Naive thymus-derived CD4-positive, alpha-beta T cell (primary cell): Measurements from ENCODE around the gene F10. TPM values are rescaled to one million over a fixed set of nuclear protein-coding genes. Genes with fewer than 3 reads are reported as not detected.

Experiments used
- ATAC-seq: fragments of 150-1000 bp; cut with Tn5 transposase; 2 replicates; pipeline ENCODE4 v1.10.0; 2021; ENCODE audit warnings: mild to moderate bottlenecking, moderate library complexity
- CTCF ChIA-PET: fragments of 350-600 bp; sonication (Branson Sonifier 250); formaldehyde crosslinking; loops from one replicate; lab custom pipeline; 2021; ENCODE audit warnings: antibody characterized with exemption; lab: Charles Lee
- POLR2A ChIA-PET: fragments of 350-600 bp; sonication (Branson Sonifier 250); formaldehyde crosslinking; loops from one replicate; lab custom pipeline; 2021; ENCODE audit warnings: antibody characterized with exemption, inconsistent platforms; lab: Charles Lee
- DNase-seq, 9 donors: peaks; one replicate each; pipeline versions ENCODE4 v3.0.0 to v3.0.0-alpha.2; 2020 to 2022; ENCODE audit warnings: mixed read lengths in 1 of 9
- H3K27ac ChIP-seq: one replicate; pipeline ENCODE4 v1.7.0; 2013; ENCODE audit warnings: mild to moderate bottlenecking, low read depth, low read length, moderate library complexity
- H3K27me3 ChIP-seq, 2 donors: one replicate each; pipeline ENCODE4 v1.7.0; 2013; ENCODE audit warnings: low read length in 2 of 2, mild to moderate bottlenecking in 2 of 2, moderate library complexity in 2 of 2; ENCODE audit not compliant: control insufficient read depth in 2 of 2, insufficient read depth in 2 of 2
- H3K36me3 ChIP-seq, 3 experiments: 1 replicate in 2 of 3; 2 replicates in 1 of 3; pipeline ENCODE4 v1.7.0; 2013; ENCODE audit warnings: low read length in 3 of 3, mild to moderate bottlenecking in 3 of 3, moderate library complexity in 1 of 3; ENCODE audit not compliant: insufficient read depth in 3 of 3, control insufficient read depth in 2 of 3
- H3K4me1 ChIP-seq, 2 donors: one replicate each; pipeline ENCODE4 v1.7.0; 2013; ENCODE audit warnings: low read length in 2 of 2, mild to moderate bottlenecking in 2 of 2, moderate library complexity in 1 of 2; ENCODE audit not compliant: control insufficient read depth in 2 of 2, insufficient read depth in 2 of 2
- H3K4me3 ChIP-seq: 2 replicates; pipeline ENCODE4 v1.7.0; 2013; ENCODE audit warnings: mild to moderate bottlenecking, low read length
- H3K9me3 ChIP-seq, 3 experiments: 1 replicate in 2 of 3; 2 replicates in 1 of 3; pipeline ENCODE4 v1.7.0; 2013; ENCODE audit warnings: low read length in 3 of 3; ENCODE audit not compliant: control insufficient read depth in 2 of 3
- H3K27ac Mint-ChIP-seq, 9 donors: one replicate each; pipeline ENCODE4 v1.8.0; 2020 to 2022; ENCODE audit warnings: mixed read lengths in 9 of 9, mild to moderate bottlenecking in 8 of 9, moderate library complexity in 5 of 9, inconsistent platforms in 2 of 9
- H3K27me3 Mint-ChIP-seq, 5 donors: one replicate each; pipeline ENCODE4 v1.8.0; 2021 to 2022; ENCODE audit warnings: mixed read lengths in 5 of 5, mild to moderate bottlenecking in 1 of 5
- H3K36me3 Mint-ChIP-seq, 5 donors: one replicate each; pipeline ENCODE4 v1.8.0; 2020 to 2022; ENCODE audit warnings: mixed read lengths in 5 of 5, mild to moderate bottlenecking in 3 of 5, inconsistent platforms in 1 of 5
- H3K4me1 Mint-ChIP-seq, 7 donors: one replicate each; pipeline ENCODE4 v1.8.0; 2020 to 2022; ENCODE audit warnings: mixed read lengths in 7 of 7, mild to moderate bottlenecking in 3 of 7, inconsistent platforms in 1 of 7
- H3K4me3 Mint-ChIP-seq, 10 donors: one replicate each; pipeline ENCODE4 v1.8.0; 2020 to 2022; ENCODE audit warnings: mild to moderate bottlenecking in 10 of 10, mixed read lengths in 10 of 10, moderate library complexity in 6 of 10, inconsistent platforms in 2 of 10
- H3K9me3 Mint-ChIP-seq, 11 donors: one replicate each; pipeline ENCODE4 v1.8.0; 2020 to 2022; ENCODE audit warnings: mixed read lengths in 11 of 11, mild to moderate bottlenecking in 4 of 11, inconsistent platforms in 1 of 11, moderate library complexity in 1 of 11
- intact Hi-C, 2 donors: fragments of 100-400 bp; cut with micrococcal nuclease; formaldehyde crosslinking; loops; one replicate each; pipeline ENCODE4 v1.15.1; 2023
- polyA plus RNA-seq, 2 donors: library from polyadenylated mRNA; unstranded; fragments of 300-500 nt; fragmentation: Illumina TruSeq; gene quantifications; one replicate each; pipeline ENCODE4 v1.2.3, GENCODE V29; 2021
- total RNA-seq, 6 experiments: library from RNA in 5 of 6; stranded (reverse) in 5 of 6; gene quantifications; 1 replicate in 5 of 6; 2 replicates in 1 of 6; pipeline ENCODE4 v1.2.3 and lab custom pipeline; 2021 to 2026

The F10 gene
- total and polyA plus RNA-seq, 7 experiments from 2014 or later: not detected

DNA sequence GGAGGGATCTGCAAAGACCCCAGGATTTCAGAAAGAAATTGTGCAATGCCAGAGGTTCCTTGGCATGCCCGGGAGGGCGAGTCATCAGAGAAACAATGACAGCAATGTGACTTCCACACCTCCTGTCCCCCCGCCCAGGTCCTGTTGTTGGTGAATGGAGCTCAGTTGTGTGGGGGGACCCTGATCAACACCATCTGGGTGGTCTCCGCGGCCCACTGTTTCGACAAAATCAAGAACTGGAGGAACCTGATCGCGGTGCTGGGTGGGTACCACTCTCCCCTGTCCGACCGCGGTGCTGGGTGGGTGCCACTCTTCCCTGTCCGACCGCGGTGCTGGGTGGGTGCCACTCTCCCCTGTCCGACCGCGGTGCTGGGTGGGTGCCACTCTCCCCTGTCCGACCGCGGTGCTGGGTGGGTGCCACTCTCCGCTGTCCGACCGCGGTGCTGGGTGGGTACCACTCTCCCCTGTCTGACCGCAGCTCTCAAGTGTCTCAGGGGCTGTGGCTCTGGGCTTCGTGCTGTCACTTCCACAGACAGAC, 5.2 kb upstream of the F10 start:
- ChIA-PET POLR2A (no interaction called here), CTCF (no interaction called here)
- peaks cover 0 to 3% of the 10 kb centered on the region in 2 donors for H3K4me1 ChIP-seq
- intact Hi-C loops: no loop called here
- no peaks in the 10 kb centered on the region for H3K4me1 Mint-ChIP-seq
- H3K27me3 Mint-ChIP-seq: no peaks in the 10 kb centered on the region
- no peak overlapping the region for H3K4me3 ChIP-seq
- no peaks in the 10 kb centered on the region for H3K27me3 ChIP-seq
- no peak overlapping the region for H3K4me3 Mint-ChIP-seq
- H3K9me3 Mint-ChIP-seq: no peaks in the 10 kb centered on the region
- no peak overlapping the region for H3K27ac Mint-ChIP-seq
- no peaks in the 10 kb centered on the region for H3K36me3 ChIP-seq
- H3K36me3 Mint-ChIP-seq: no peaks in the 10 kb centered on the region
- ATAC-seq (no peak), DNase-seq (no peak)
- no peak overlapping the region for H3K27ac ChIP-seq
- H3K9me3 ChIP-seq: no peaks in the 10 kb centered on the region

DNA sequence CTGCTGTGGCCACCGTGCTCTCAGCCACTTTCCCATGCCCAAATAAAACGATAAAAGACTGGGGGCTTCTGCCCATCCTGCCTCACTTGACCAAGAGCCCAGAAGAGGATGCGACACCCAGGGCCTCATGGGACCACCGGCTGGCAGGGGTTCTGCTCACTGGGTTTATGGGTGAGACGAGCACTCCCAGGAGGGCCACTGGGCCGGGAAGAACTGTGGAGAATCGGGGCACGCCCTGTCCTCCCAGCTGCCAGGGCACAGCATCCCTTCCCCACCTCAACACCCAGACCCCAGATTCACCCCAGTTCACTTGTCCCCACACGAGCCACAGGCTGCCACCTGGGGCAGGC, 4.7 kb upstream of the F10 start:
- no peak overlapping the region for H3K4me3 Mint-ChIP-seq
- H3K27me3 ChIP-seq: no peaks in the 10 kb centered on the region
- H3K4me1 Mint-ChIP-seq: peaks cover 0 to under 1% (median 0%) of the 10 kb centered on the region in 7 donors
- peaks cover 0 to 3% of the 10 kb centered on the region in 2 donors for H3K4me1 ChIP-seq
- no peak overlapping the region for H3K27ac ChIP-seq
- intact Hi-C loops: no loop called here
- H3K36me3 Mint-ChIP-seq: no peaks in the 10 kb centered on the region
- DNase-seq: no peak
- no peaks in the 10 kb centered on the region for H3K36me3 ChIP-seq
- ATAC-seq: no peak
- no peaks in the 10 kb centered on the region for H3K9me3 ChIP-seq
- H3K27me3 Mint-ChIP-seq: peaks cover 0 to under 1% (median 0%) of the 10 kb centered on the region in 5 donors
- POLR2A ChIA-PET: no interaction called here
- no peak overlapping the region for H3K4me3 ChIP-seq
- no peaks in the 10 kb centered on the region for H3K9me3 Mint-ChIP-seq
- no peak overlapping the region for H3K27ac Mint-ChIP-seq
- CTCF ChIA-PET: no interaction called here

DNA sequence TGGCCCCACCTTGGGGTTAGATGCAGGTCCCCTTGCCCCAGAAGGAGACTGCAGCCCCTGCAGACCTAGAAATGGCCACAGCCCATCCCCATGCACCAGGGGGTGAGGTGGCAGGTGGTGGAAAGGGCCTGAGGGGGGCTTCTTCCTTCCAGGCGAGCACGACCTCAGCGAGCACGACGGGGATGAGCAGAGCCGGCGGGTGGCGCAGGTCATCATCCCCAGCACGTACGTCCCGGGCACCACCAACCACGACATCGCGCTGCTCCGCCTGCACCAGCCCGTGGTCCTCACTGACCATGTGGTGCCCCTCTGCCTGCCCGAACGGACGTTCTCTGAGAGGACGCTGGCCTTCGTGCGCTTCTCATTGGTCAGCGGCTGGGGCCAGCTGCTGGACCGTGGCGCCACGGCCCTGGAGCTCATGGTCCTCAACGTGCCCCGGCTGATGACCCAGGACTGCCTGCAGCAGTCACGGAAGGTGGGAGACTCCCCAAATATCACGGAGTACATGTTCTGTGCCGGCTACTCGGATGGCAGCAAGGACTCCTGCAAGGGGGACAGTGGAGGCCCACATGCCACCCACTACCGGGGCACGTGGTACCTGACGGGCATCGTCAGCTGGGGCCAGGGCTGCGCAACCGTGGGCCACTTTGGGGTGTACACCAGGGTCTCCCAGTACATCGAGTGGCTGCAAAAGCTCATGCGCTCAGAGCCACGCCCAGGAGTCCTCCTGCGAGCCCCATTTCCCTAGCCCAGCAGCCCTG, 4.2 kb upstream of the F10 start:
- Mint-ChIP-seq H3K27ac (no peak overlapping the region), H3K4me3 (no peak overlapping the region), H3K4me1 (peaks cover 0 to 5% (median 0%) of the 10 kb centered on the region in 7 donors), H3K36me3 (no peaks in the 10 kb centered on the region), H3K27me3 (peaks cover 0 to 4% (median 0%) of the 10 kb centered on the region in 5 donors), H3K9me3 (no peaks in the 10 kb centered on the region)
- Histone ChIP-seq H3K27ac (no peak overlapping the region), H3K9me3 (no peaks in the 10 kb centered on the region), H3K4me1 (no peaks in the 10 kb centered on the region), H3K36me3 (no peaks in the 10 kb centered on the region), H3K27me3 (no peaks in the 10 kb centered on the region), H3K4me3 (no peak overlapping the region)
- intact Hi-C loops: no loop called here
- DNase-seq (no peak), ATAC-seq (no peak)
- CTCF ChIA-PET: no interaction called here
- POLR2A ChIA-PET: no interaction called here

DNA sequence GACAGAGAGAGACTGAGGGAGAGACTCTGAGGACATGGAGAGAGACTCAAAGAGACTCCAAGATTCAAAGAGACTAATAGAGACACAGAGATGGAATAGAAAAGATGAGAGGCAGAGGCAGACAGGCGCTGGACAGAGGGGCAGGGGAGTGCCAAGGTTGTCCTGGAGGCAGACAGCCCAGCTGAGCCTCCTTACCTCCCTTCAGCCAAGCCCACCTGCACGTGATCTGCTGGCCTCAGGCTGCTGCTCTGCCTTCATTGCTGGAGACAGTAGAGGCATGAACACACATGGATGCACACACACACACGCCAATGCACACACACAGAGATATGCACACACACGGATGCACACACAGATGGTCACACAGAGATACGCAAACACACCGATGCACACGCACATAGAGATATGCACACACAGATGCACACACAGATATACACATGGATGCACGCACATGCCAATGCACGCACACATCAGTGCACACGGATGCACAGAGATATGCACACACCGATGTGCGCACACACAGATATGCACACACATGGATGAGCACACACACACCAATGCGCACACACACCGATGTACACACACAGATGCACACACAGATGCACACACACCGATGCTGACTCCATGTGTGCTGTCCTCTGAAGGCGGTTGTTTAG, 3.3 kb upstream of the F10 start:
- POLR2A ChIA-PET: no interaction called here
- H3K27me3 ChIP-seq: no peaks in the 10 kb centered on the region
- H3K27me3 Mint-ChIP-seq: peaks cover 0 to 4% (median 0%) of the 10 kb centered on the region in 5 donors
- H3K27ac Mint-ChIP-seq: no peak overlapping the region
- H3K4me3 Mint-ChIP-seq: no peak overlapping the region
- no peaks in the 10 kb centered on the region for H3K36me3 Mint-ChIP-seq
- DNase-seq: no peak
- CTCF ChIA-PET: no interaction called here
- H3K9me3 Mint-ChIP-seq: peaks cover 0 to 1% (median 0%) of the 10 kb centered on the region in 11 donors
- no peak for ATAC-seq
- H3K36me3 ChIP-seq: no peaks in the 10 kb centered on the region
- peaks cover 0 to 5% (median 0%) of the 10 kb centered on the region in 7 donors for H3K4me1 Mint-ChIP-seq
- intact Hi-C loops: no loop called here
- no peak overlapping the region for H3K4me3 ChIP-seq
- H3K27ac ChIP-seq: no peak overlapping the region
- H3K4me1 ChIP-seq: no peaks in the 10 kb centered on the region
- no peaks in the 10 kb centered on the region for H3K9me3 ChIP-seq

DNA sequence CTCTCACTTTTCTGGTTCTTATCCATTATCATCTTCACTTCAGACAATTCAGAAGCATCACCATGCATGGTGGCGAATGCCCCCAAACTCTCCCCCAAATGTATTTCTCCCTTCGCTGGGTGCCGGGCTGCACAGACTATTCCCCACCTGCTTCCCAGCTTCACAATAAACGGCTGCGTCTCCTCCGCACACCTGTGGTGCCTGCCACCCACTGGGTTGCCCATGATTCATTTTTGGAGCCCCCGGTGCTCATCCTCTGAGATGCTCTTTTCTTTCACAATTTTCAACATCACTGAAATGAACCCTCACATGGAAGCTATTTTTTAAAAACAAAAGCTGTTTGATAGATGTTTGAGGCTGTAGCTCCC, 2.8 kb upstream of the F10 start:
- Histone ChIP-seq H3K27me3 (no peaks in the 10 kb centered on the region), H3K27ac (no peak overlapping the region), H3K4me1 (no peaks in the 10 kb centered on the region), H3K36me3 (no peaks in the 10 kb centered on the region), H3K4me3 (no peak overlapping the region), H3K9me3 (no peaks in the 10 kb centered on the region)
- no peak for ATAC-seq
- Mint-ChIP-seq H3K36me3 (no peaks in the 10 kb centered on the region), H3K9me3 (peaks cover 0 to 1% (median 0%) of the 10 kb centered on the region in 11 donors), H3K4me3 (no peak overlapping the region), H3K27me3 (peaks cover 0 to 4% (median 0%) of the 10 kb centered on the region in 5 donors), H3K4me1 (peaks cover 0 to 5% (median 0%) of the 10 kb centered on the region in 7 donors), H3K27ac (no peak overlapping the region)
- intact Hi-C loops: no loop called here
- no peak for DNase-seq
- ChIA-PET POLR2A (no interaction called here), CTCF (no interaction called here)

DNA sequence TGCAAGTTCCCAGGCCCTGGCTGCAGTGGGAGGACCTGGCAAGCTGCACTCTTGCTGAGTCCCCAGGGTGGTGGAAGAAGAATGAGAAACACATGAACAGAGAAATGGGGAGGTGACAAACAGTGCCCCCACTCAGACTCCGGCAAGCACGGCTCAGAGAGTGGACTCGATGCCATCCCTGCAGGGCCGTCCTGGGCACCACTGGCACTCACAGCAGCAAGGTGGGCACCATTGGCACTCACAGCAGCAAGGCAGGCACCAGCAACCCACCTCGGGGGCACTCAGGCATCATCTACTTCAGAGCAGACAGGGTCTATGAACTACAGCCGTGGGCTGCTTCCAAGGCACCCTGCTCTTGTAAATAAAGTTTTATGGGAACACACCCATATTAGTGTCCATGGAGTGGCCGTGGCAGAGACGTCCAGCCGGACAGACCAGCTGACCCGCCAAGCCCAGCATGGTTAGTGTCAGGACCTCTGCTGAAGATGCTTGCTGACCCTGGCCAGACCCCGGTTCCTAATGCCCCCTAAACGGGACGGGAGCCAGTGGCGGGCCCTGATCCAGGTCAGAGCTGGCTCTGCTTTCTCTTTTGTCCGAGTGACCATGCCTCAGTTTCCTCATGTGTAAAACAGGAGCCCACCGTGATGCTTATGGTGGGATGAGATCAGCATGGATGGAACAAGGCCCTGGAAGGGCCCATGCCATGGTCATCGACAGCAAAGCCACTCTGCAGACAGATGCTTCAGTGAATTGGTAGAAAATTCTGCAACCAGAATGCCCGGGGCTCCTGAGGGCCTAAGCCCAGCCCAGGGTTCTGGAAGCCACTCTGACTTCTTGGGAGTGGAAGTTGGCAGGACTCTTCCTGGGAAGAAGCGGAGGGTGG, 2.1 kb upstream of the F10 start:
- intact Hi-C loops: no loop called here
- Mint-ChIP-seq H3K4me3 (no peak overlapping the region), H3K36me3 (no peaks in the 10 kb centered on the region), H3K27me3 (peaks cover 0 to 7% (median 2%) of the 10 kb centered on the region in 5 donors), H3K9me3 (peaks cover 0 to 1% (median 0%) of the 10 kb centered on the region in 11 donors), H3K4me1 (peaks cover 0 to 5% (median 0%) of the 10 kb centered on the region in 7 donors), H3K27ac (no peak overlapping the region)
- no peak overlapping the region for H3K27ac ChIP-seq
- no peaks in the 10 kb centered on the region for H3K4me1 ChIP-seq
- no peak overlapping the region for H3K4me3 ChIP-seq
- ChIA-PET POLR2A (no interaction called here), CTCF (no interaction called here)
- DNase-seq: no peak
- H3K9me3 ChIP-seq: no peaks in the 10 kb centered on the region
- no peaks in the 10 kb centered on the region for H3K36me3 ChIP-seq
- H3K27me3 ChIP-seq: no peaks in the 10 kb centered on the region
- no peak for ATAC-seq
